A549 (cell line): ENCODE data around the gene C19orf47. TPM values are rescaled to one million over a fixed set of nuclear protein-coding genes. Genes with fewer than 3 reads are reported as not detected.

ENCODE experiments used
- ATAC-seq, 2 experiments: fragments of 200-7000 bp in 1 of 2; fragments of >200 bp in 1 of 2; cut with Nextera tagmentation in 1 of 2; cut with Tn5 transposase in 1 of 2; 3 replicates each; pipeline versions ENCODE4 v1.8.0 to v1.9.1; 2018 to 2020; ENCODE audit warnings: mild to moderate bottlenecking in 1 of 2, moderate library complexity in 1 of 2
- CTCF ChIA-PET: fragments of 300-600 bp; sonication (Branson Sonifier 250); formaldehyde crosslinking; extraction: SDS; loops from one replicate; lab custom pipeline; 2021; ENCODE audit warnings: antibody characterized with exemption, inconsistent platforms; lab: Yijun Ruan, JAX
- POLR2A ChIA-PET: fragments of 350-600 bp; formaldehyde crosslinking; extraction: SDS; loops from one replicate; lab custom pipeline; 2021; ENCODE audit warnings: antibody characterized with exemption, inconsistent platforms; lab: Yijun Ruan, JAX
- DNase-seq, 2 experiments: peaks; one replicate each; pipeline versions ENCODE4 v3.0.0 to v3.0.0-alpha.2; 2011 to 2016; ENCODE audit warnings: low read depth in 1 of 2, low spot score in 1 of 2
- FAIRE-seq: peaks from 2 replicates; lab custom pipeline; 2011; peaks lifted over from hg19 to GRCh38; lab: Jason Lieb, UNC
- H3K27ac ChIP-seq, 2 experiments: fragments of >200 bp; sonication (Bioruptor Twin); formaldehyde crosslinking; 3 replicates each; pipeline ENCODE4 v1.5.1; 2016 to 2017
- H3K4me1 ChIP-seq: fragments of >200 bp; sonication (Bioruptor Twin); formaldehyde crosslinking; 3 replicates; pipeline ENCODE4 v1.6.1; 2016
- H3K4me2 ChIP-seq: fragments of >200 bp; sonication (Bioruptor Twin); formaldehyde crosslinking; 3 replicates; pipeline ENCODE4 v1.6.1; 2016
- H3K4me3 ChIP-seq: fragments of >200 bp; sonication (Bioruptor Twin); formaldehyde crosslinking; 3 replicates; pipeline ENCODE4 v1.5.1; 2016
- H3K9me3 ChIP-seq: fragments of >200 bp; sonication (Bioruptor Twin); formaldehyde crosslinking; 3 replicates; pipeline ENCODE4 v1.6.1; 2016
- BCL3 ChIP-seq: fragments of >200 bp; sonication (Bioruptor Twin); formaldehyde crosslinking; IDR thresholded peaks from 3 replicates; pipeline ENCODE4 v1.6.1; 2016
- BHLHE40 ChIP-seq: IDR thresholded peaks from 2 replicates; pipeline ENCODE4 v1.6.1; 2012; ENCODE audit warnings: low read depth, low read length, inconsistent platforms
- CBX2 ChIP-seq: fragments of 200-600 bp; sonication (generic); IDR thresholded peaks from 2 replicates; pipeline ENCODE4 v1.6.1; 2016; ENCODE audit warnings: low read depth, mild to moderate bottlenecking, borderline replicate concordance
- CHD2 ChIP-seq: fragments of 150-350 bp; IDR thresholded peaks from 2 replicates; pipeline ENCODE4 v1.6.1; 2014; ENCODE audit warnings: low read length; ENCODE audit not compliant: partially characterized antibody
- E2F6 ChIP-seq: IDR thresholded peaks from 2 replicates; pipeline ENCODE4 v1.6.1; 2012; ENCODE audit warnings: low read depth, borderline replicate concordance
- EHMT2 ChIP-seq: fragments of 200-600 bp; sonication (generic); IDR thresholded peaks from 2 replicates; pipeline ENCODE4 v1.6.1; 2016; ENCODE audit warnings: antibody characterized with exemption, low read depth, mild to moderate bottlenecking, moderate library complexity
- FOSL2 ChIP-seq, 2 experiments: fragments of 450-650 bp in 1 of 2; fragments of >200 bp in 1 of 2; sonication (Bioruptor Twin) in 1 of 2; formaldehyde crosslinking; IDR thresholded peaks; 2 replicates each; pipeline versions ENCODE4 v1.5.0 to v1.6.1; 2016 to 2020; ENCODE audit warnings: mild to moderate bottlenecking in 1 of 2, moderate library complexity in 1 of 2
- FOXS1 ChIP-seq: fragments of 250-450 bp; sonication (Bioruptor Pico); IDR thresholded peaks from 2 replicates; pipeline ENCODE4 v1.5.0; 2020; ENCODE audit warnings: mild to moderate bottlenecking, moderate library complexity
- HDAC2 ChIP-seq: fragments of 200-600 bp; sonication (generic); IDR thresholded peaks from 2 replicates; pipeline ENCODE4 v1.6.1; 2016
- HES2 ChIP-seq: fragments of >200 bp; sonication (Bioruptor Twin); formaldehyde crosslinking; IDR thresholded peaks from 2 replicates; pipeline ENCODE4 v1.6.1; 2016
- HOXA7 ChIP-seq: fragments of 250-450 bp; sonication (Bioruptor Pico); IDR thresholded peaks from 2 replicates; pipeline ENCODE4 v1.5.0; 2020; ENCODE audit warnings: mild to moderate bottlenecking, moderate library complexity
- JUN ChIP-seq, 2 experiments: fragments of >200 bp; sonication (Bioruptor Twin); formaldehyde crosslinking; IDR thresholded peaks; 2 replicates in 1 of 2; 3 replicates in 1 of 2; pipeline ENCODE4 v1.6.1; 2016 to 2017
- JUNB ChIP-seq: fragments of >200 bp; sonication (Bioruptor Twin); formaldehyde crosslinking; IDR thresholded peaks from 2 replicates; pipeline ENCODE4 v1.6.1; 2016
- KDM1A ChIP-seq: fragments of 200-600 bp; sonication (generic); IDR thresholded peaks from 2 replicates; pipeline ENCODE4 v1.6.1; 2016; ENCODE audit warnings: low read depth, mild to moderate bottlenecking
- KDM5A ChIP-seq: fragments of 200-600 bp; sonication (generic); IDR thresholded peaks from 2 replicates; pipeline ENCODE4 v1.6.1; 2016; ENCODE audit warnings: antibody characterized with exemption, mild to moderate bottlenecking
- MAX ChIP-seq: IDR thresholded peaks from 2 replicates; pipeline ENCODE4 v1.6.1; 2012
- MYC ChIP-seq: IDR thresholded peaks from 2 replicates; pipeline ENCODE4 v1.6.1; 2012; ENCODE audit warnings: mild to moderate bottlenecking, inconsistent platforms, low read length, improper control_type of control experiment, borderline replicate concordance
- NFE2L2 ChIP-seq: fragments of 150-350 bp; conservative IDR thresholded peaks from 2 replicates; pipeline ENCODE4 v1.6.1; 2014; ENCODE audit warnings: low read length
- POLR2A ChIP-seq: IDR thresholded peaks from 2 replicates; pipeline ENCODE4 v1.6.1; 2012; ENCODE audit warnings: mild to moderate bottlenecking, low read length
- POLR2AphosphoS2 ChIP-seq: conservative IDR thresholded peaks from 2 replicates; pipeline ENCODE4 v1.6.1; 2012; ENCODE audit warnings: low read length, improper control_type of control experiment, inconsistent platforms
- RAD21 ChIP-seq, 2 experiments: fragments of >200 bp in 1 of 2; sonication (Bioruptor Twin) in 1 of 2; formaldehyde crosslinking in 1 of 2; IDR thresholded peaks in 1 of 2; conservative IDR thresholded peaks in 1 of 2; 2 replicates in 1 of 2; 3 replicates in 1 of 2; pipeline ENCODE4 v1.6.1; 2012 to 2018; ENCODE audit warnings: inconsistent platforms in 1 of 2
- RCOR1 ChIP-seq: fragments of 150-350 bp; IDR thresholded peaks from 2 replicates; pipeline ENCODE4 v1.6.1; 2014; ENCODE audit warnings: antibody characterized with exemption, low read length, low read depth
- REST ChIP-seq: fragments of 200-600 bp; sonication (generic); IDR thresholded peaks from 2 replicates; pipeline ENCODE4 v1.6.1; 2016; ENCODE audit warnings: antibody characterized with exemption, mild to moderate bottlenecking, moderate library complexity
- RNF2 ChIP-seq: fragments of 200-600 bp; sonication (generic); IDR thresholded peaks from 2 replicates; pipeline ENCODE4 v1.6.1; 2016; ENCODE audit warnings: low read depth, mild to moderate bottlenecking, antibody characterized with exemption, moderate library complexity, borderline replicate concordance
- SMC3 ChIP-seq: fragments of >200 bp; sonication (Bioruptor Twin); formaldehyde crosslinking; IDR thresholded peaks from 3 replicates; pipeline ENCODE4 v1.6.1; 2018; ENCODE audit warnings: inconsistent platforms
- TFCP2L1 ChIP-seq: fragments of 250-450 bp; sonication (Bioruptor Pico); IDR thresholded peaks from 2 replicates; pipeline ENCODE4 v1.5.0; 2021; ENCODE audit warnings: mild to moderate bottlenecking
- TP53 ChIP-seq: fragments of 250-450 bp; sonication (Bioruptor Pico); IDR thresholded peaks from 2 replicates; pipeline ENCODE4 v1.5.0; 2021; ENCODE audit warnings: mild to moderate bottlenecking, moderate library complexity
- USF2 ChIP-seq: fragments of 450-650 bp; IDR thresholded peaks from 2 replicates; pipeline ENCODE4 v1.6.1; 2014; ENCODE audit warnings: antibody characterized with exemption
- WGBS: methylation state at CpG from one replicate; pipeline ENCODE4 v1.1.6; 2017; ENCODE audit errors: missing lambda C conversion rate; 5-methylcytosine and 5-hydroxymethylcytosine counted together
- polyA plus RNA-seq, 4 experiments: library from polyadenylated mRNA; depleted of rRNA in 3 of 4; stranded (reverse); fragments of >200 nt; fragmentation: RNase III in 1 of 4; extraction: RNeasy Plus Mini Kit Qiagen cat#74134 plus additional on column Dnase treatment in 1 of 4; gene quantifications; 2 replicates in 3 of 4; 3 replicates in 1 of 4; pipeline ENCODE4 v1.2.3, GENCODE V29; 2011 to 2017

The C19orf47 gene
- polyA plus RNA-seq, 2 of the 4 experiments (the other 2 are of a cell fraction): 25.7 to 39.8 TPM

- Histone ChIP-seq H3K27ac (no peak overlapping the region), H3K9me3 (no peaks in the 10 kb centered on the region), H3K4me1 (no peaks in the 10 kb centered on the region), H3K4me2 (no peak overlapping the region), H3K4me3 (no peak overlapping the region)
- 79% methylated on average over 3 of the region's 3 CpGs for WGBS
- DNase-seq (no peak), ATAC-seq (no peak), FAIRE-seq (peak; percentile 77)
- no peak for TF ChIP-seq SMC3
- no peak for TF ChIP-seq RCOR1
- TF ChIP-seq TP53: no peak
- TF ChIP-seq POLR2AphosphoS2: no peak
- TF ChIP-seq POLR2A: no peak
- no peak for TF ChIP-seq MAX
- no peak for TF ChIP-seq EHMT2
- no peak for TF ChIP-seq TFCP2L1 (CRISPR knock-in tag)
- no peak for TF ChIP-seq BHLHE40
- TF ChIP-seq HDAC2: no peak
- no peak for TF ChIP-seq RNF2
- no peak for TF ChIP-seq NFE2L2
- no peak for TF ChIP-seq USF2
- TF ChIP-seq E2F6: no peak
- no peak for TF ChIP-seq CHD2
- TF ChIP-seq JUNB: no peak
- TF ChIP-seq HES2: no peak
- TF ChIP-seq KDM5A: no peak
- ChIA-PET CTCF (interaction anchor here (1.5 to 2.5 kb wide), 4 partner anchors 8 to 99 kb away, joined by 4 to 11 read pairs (median 9); no protein-coding TSS in a partner anchor), POLR2A (no interaction called here)
Measured at GRCh38 chr19:40357640-40358039, 9.4 kb upstream of the C19orf47 start.

- Histone ChIP-seq H3K4me3 (no peak overlapping the region), H3K4me1 (no peaks in the 10 kb centered on the region), H3K9me3 (no peaks in the 10 kb centered on the region), H3K4me2 (no peak overlapping the region), H3K27ac (no peak overlapping the region)
- no peak for DNase-seq
- ChIA-PET POLR2A (no interaction called here), CTCF (interaction anchor here (0.5 to 2.5 kb wide), 13 partner anchors 9 to 277 kb away, joined by 3 to 11 read pairs (median 4); partner anchors contain the start of gene SERTAD1)
- no peak for ATAC-seq
- TF ChIP-seq REST (no peak), CBX2 (no peak), E2F6 (no peak), FOSL2 (IDR thresholded peaks at IDR 0.05) (no peak), FOSL2 (CRISPR knock-in tag; IDR thresholded peaks at IDR 0.05) (no peak), BHLHE40 (no peak), MYC (no peak), BCL3 (no peak), JUN (IDR thresholded peaks at IDR 0.05) (no peak), KDM1A (no peak), KDM5A (no peak), RAD21 (conservative IDR thresholded peaks at IDR 0.05 in 1 of 2, IDR thresholded peaks at IDR 0.05 in 1 of 2) (no peak), HOXA7 (no peak), FOXS1 (CRISPR knock-in tag) (no peak), HES2 (no peak)
- FAIRE-seq: no peak
- WGBS: 83% methylated on average over 6 of the region's 6 CpGs
Measured at GRCh38 chr19:40356681-40357595, 8.7 kb upstream of the C19orf47 start.
